22Rv1 (cell line): ENCODE measurements around the gene MLLT3.

Experiments
- H3K27ac ChIP-seq: fragments of 450-650 bp; 2 replicates; pipeline ENCODE4 v1.5.1; 2017
- ZFX ChIP-seq: fragments of 450-650 bp; IDR thresholded peaks from 2 replicates; pipeline ENCODE4 v1.6.1; 2017; ENCODE audit warnings: antibody characterized with exemption, borderline replicate concordance
- TF ChIP-seq, protein P1 (sequence below): fragments of 450-650 bp; IDR thresholded peaks from 2 replicates; pipeline ENCODE4 v1.5.1; 2017; ENCODE audit warnings: mild to moderate bottlenecking

The MLLT3 gene

GRCh38 chr9:20643660-20644059 is 21.4 kb upstream of the MLLT3 start:
- no peak overlapping the region for H3K27ac ChIP-seq
- TF ChIP-seq, protein P1, sequence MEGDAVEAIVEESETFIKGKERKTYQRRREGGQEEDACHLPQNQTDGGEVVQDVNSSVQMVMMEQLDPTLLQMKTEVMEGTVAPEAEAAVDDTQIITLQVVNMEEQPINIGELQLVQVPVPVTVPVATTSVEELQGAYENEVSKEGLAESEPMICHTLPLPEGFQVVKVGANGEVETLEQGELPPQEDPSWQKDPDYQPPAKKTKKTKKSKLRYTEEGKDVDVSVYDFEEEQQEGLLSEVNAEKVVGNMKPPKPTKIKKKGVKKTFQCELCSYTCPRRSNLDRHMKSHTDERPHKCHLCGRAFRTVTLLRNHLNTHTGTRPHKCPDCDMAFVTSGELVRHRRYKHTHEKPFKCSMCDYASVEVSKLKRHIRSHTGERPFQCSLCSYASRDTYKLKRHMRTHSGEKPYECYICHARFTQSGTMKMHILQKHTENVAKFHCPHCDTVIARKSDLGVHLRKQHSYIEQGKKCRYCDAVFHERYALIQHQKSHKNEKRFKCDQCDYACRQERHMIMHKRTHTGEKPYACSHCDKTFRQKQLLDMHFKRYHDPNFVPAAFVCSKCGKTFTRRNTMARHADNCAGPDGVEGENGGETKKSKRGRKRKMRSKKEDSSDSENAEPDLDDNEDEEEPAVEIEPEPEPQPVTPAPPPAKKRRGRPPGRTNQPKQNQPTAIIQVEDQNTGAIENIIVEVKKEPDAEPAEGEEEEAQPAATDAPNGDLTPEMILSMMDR: no peak
- no peak for TF ChIP-seq ZFX

DNA sequence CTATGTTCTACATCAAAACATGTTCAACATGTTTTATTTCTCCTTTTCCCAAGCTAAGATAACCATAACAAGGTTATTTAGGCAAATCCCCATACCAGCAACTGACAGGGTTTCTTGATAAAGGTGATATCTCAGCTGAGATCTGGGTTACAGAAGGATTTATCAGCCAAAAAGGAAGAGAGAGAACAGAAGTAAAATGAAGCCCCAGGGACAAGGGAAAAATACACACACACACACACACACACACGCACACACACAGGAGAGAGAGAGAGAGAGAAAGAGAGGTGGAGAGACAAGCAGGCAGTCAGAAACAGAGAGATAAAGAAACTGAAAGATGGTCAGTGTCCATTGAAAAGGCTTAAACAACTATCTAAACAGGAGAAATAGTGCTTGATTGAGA is 19.7 kb upstream of the MLLT3 start:
- no peak overlapping the region for H3K27ac ChIP-seq
- TF ChIP-seq, protein P1: no peak
- no peak for TF ChIP-seq ZFX

GRCh38 chr9:20640331-20641187 is 18.3 kb upstream of the MLLT3 start:
- H3K27ac ChIP-seq: no peak overlapping the region
- no peak for TF ChIP-seq ZFX

GRCh38 chr9:20636888-20637440 is 14.7 kb upstream of the MLLT3 start:
- TF ChIP-seq, protein P1: no peak
- no peak for TF ChIP-seq ZFX
- H3K27ac ChIP-seq: no peak overlapping the region

DNA sequence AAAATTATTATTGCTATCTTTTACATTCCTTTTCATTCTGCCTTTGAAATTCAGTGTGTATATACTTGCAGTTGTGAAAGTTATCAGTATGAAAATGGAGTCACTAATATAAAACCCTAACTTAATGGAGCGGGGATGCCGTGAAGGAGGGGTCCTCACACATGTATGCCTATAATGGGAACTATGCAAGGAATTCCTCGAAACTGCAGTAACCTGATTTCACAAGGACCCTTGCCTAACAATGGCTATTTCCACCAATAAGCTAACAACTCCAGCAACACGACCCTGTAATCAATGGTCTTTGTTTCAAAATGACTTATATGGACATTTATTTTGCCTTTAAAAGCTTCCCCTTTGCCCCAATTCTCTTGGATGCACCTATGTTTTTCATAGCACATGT is 12.6 kb upstream of the MLLT3 start:
- TF ChIP-seq, protein P1: no peak
- TF ChIP-seq ZFX: no peak
- H3K27ac ChIP-seq: no peak overlapping the region

GRCh38 chr9:20632705-20633104 is 10.4 kb upstream of the MLLT3 start:
- TF ChIP-seq, protein P1: no peak
- no peak for TF ChIP-seq ZFX
- H3K27ac ChIP-seq: no peak overlapping the region

DNA sequence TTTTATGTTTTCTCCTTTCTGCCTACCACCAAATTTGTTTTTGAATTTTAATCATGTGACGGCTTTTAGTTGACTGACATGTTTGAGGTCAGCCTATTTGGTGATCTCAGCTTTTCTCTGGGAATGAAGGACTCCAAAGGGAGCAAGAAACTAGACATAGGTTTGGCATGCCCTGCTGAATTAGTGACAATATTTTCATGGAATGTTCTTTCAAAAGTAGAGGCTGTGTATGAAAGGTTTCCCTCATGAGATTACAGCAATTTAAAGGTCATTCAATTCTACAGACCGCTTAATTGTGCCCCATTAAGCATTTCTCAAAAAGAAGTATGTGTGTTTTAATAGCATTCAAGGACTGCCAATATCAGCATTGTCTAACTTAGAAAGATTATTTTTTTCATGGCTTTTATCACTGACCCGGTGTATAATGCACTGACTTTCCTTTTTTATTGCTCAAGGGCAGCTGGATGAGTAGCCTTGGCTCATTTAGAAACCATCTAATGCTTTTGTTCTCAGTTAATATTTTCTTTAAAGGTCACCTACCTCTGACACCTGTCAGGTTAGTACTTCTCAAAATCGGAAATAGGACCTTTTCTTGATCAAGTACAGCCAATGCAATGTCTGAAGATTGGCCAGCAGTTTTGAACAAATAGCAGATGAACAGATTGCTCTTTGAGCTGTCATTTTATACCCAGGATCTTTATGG is 8.1 kb upstream of the MLLT3 start:
- H3K27ac ChIP-seq: no peak overlapping the region
- TF ChIP-seq, protein P1: no peak
- no peak for TF ChIP-seq ZFX
